Caco-2 (cell line): ENCODE results near the gene SACS. TPM values are rescaled to one million over a fixed set of nuclear protein-coding genes. Genes with fewer than 3 reads are reported as not detected.
"Not testable (repeated sequence)": the region's sequence is repeated elsewhere in the genome, so short reads cannot be mapped to it uniquely, and the experiment has no call there.

ENCODE experiments used
- BruUV-seq: library from RNA; stranded (reverse); fragments of 400-500 nt; replicated peaks from 2 replicates; lab custom pipeline; 2021; lab: Mats Ljungman, UMichigan
- CTCF ChIA-PET: fragments of 300-600 bp; sonication (Branson Sonifier 250); formaldehyde crosslinking; loops from one replicate; lab custom pipeline; 2022; ENCODE audit warnings: antibody characterized with exemption; lab: Charles Lee
- POLR2A ChIA-PET: fragments of 300-600 bp; sonication (Branson Sonifier 250); formaldehyde crosslinking; loops from one replicate; lab custom pipeline; 2022; ENCODE audit warnings: antibody characterized with exemption; lab: Charles Lee
- DNase-seq, 2 experiments: peaks; one replicate each; pipeline versions ENCODE4 v3.0.0 to v3.0.0-alpha.2; 2020 to 2022
- H3K27me3 ChIP-seq: replicated peaks from 2 replicates; pipeline ENCODE4 v1.6.0; 2011; ENCODE audit warnings: low read length; ENCODE audit not compliant: control insufficient read depth, insufficient read depth
- H3K36me3 ChIP-seq: 2 replicates; pipeline ENCODE4 v1.5.1; 2011; ENCODE audit warnings: low read length; ENCODE audit not compliant: control insufficient read depth, insufficient read depth
- H3K4me1 ChIP-seq: fragments of 250-450 bp; sonication (Bioruptor Pico); 2 replicates; pipeline ENCODE4 v1.5.1; 2020; ENCODE audit warnings: mild to moderate bottlenecking
- H3K4me3 ChIP-seq: 2 replicates; pipeline ENCODE4 v1.5.1; 2011; ENCODE audit warnings: low read depth, mild to moderate bottlenecking, control low read depth, low read length
- H3K9me3 ChIP-seq: fragments of 250-450 bp; sonication (Bioruptor Pico); 2 replicates; pipeline ENCODE4 v1.5.1; 2020; ENCODE audit warnings: mild to moderate bottlenecking, moderate library complexity
- H3K27ac Mint-ChIP-seq: one replicate; pipeline ENCODE4 v1.8.0; 2022; ENCODE audit warnings: mixed read lengths; ENCODE audit not compliant: unreplicated experiment
- H3K27me3 Mint-ChIP-seq: one replicate; pipeline ENCODE4 v1.8.0; 2022; ENCODE audit warnings: mixed read lengths; ENCODE audit not compliant: insufficient read depth, unreplicated experiment
- H3K36me3 Mint-ChIP-seq: one replicate; pipeline ENCODE4 v1.8.0; 2022; ENCODE audit warnings: mild to moderate bottlenecking, mixed read lengths; ENCODE audit not compliant: insufficient read depth, unreplicated experiment
- H3K4me1 Mint-ChIP-seq: one replicate; pipeline ENCODE4 v1.8.0; 2022; ENCODE audit warnings: low read depth, mixed read lengths; ENCODE audit not compliant: unreplicated experiment
- H3K4me3 Mint-ChIP-seq: one replicate; pipeline ENCODE4 v1.8.0; 2022; ENCODE audit warnings: mild to moderate bottlenecking, moderate library complexity, mixed read lengths; ENCODE audit not compliant: unreplicated experiment
- H3K9me3 Mint-ChIP-seq: one replicate; pipeline ENCODE4 v1.8.0; 2022; ENCODE audit warnings: mixed read lengths; ENCODE audit not compliant: unreplicated experiment
- CTCF ChIP-seq, 2 experiments: fragments of 200-600 bp in 1 of 2; IDR thresholded peaks; 1 replicate in 1 of 2; 2 replicates in 1 of 2; pipeline versions ENCODE4 v1.5.1 to v1.8.0; 2011 to 2022; ENCODE audit warnings: antibody characterized with exemption in 1 of 2, control low read depth in 1 of 2, inconsistent platforms in 1 of 2, low read depth in 1 of 2, low read length in 1 of 2, mild to moderate bottlenecking in 1 of 2, moderate library complexity in 1 of 2; ENCODE audit not compliant: insufficient read depth in 1 of 2, severe bottlenecking in 1 of 2, unreplicated experiment in 1 of 2
- intact Hi-C: fragments of 100-400 bp; cut with micrococcal nuclease; formaldehyde crosslinking; loops from one replicate; pipeline ENCODE4 v1.10.0; 2022; ENCODE audit not compliant: unreplicated experiment
- total RNA-seq: library from RNA; stranded (reverse); gene quantifications from 2 replicates; pipeline ENCODE4 v1.2.3, GENCODE V29; 2022

SACS gene
- total RNA-seq, 1 experiment from 2014 or later, result 4.5 TPM

GRCh38 chr13:23321535-23322241 lies 111.8 kb downstream of the SACS start:
- no peak overlapping the region for H3K4me3 ChIP-seq
- no peak overlapping the region for H3K4me3 Mint-ChIP-seq
- ChIA-PET CTCF (interaction anchor here (1.4 kb wide), 1 partner anchor 301 kb away, joined by 3 read pairs; no protein-coding TSS in a partner anchor), POLR2A (no interaction called here)
- no peaks in the 10 kb centered on the region for H3K9me3 Mint-ChIP-seq
- H3K27me3 Mint-ChIP-seq, result peaks cover 2% of the 10 kb centered on the region
- no peak for DNase-seq
- no peaks in the 10 kb centered on the region; the same call in 1 of the 2 replicates for H3K4me1 ChIP-seq
- H3K36me3 ChIP-seq, result no peaks in the 10 kb centered on the region
- no TSS peak for BruUV-seq
- H3K9me3 ChIP-seq, result no peaks in the 10 kb centered on the region
- no peak overlapping the region for H3K27ac Mint-ChIP-seq
- intact Hi-C loops, result no loop called here
- H3K36me3 Mint-ChIP-seq, result no peaks in the 10 kb centered on the region
- no peak for TF ChIP-seq CTCF (IDR thresholded peaks at IDR 0.05; ENCODE audit: insufficient read depth in 1 of 2, low read depth in 1 of 2, low read length in 1 of 2, severe bottlenecking in 1 of 2, unreplicated experiment in 1 of 2)
- H3K27me3 ChIP-seq, result peaks cover 2% of the 10 kb centered on the region
- H3K4me1 Mint-ChIP-seq, result peaks cover 8% of the 10 kb centered on the region

GRCh38 chr13:23320926-23321534 lies 112.5 kb downstream of the SACS start:
- Mint-ChIP-seq H3K36me3 (no peaks in the 10 kb centered on the region), H3K4me3 (no peak overlapping the region), H3K27me3 (peaks cover 2% of the 10 kb centered on the region), H3K27ac (no peak overlapping the region), H3K4me1 (peaks cover 8% of the 10 kb centered on the region), H3K9me3 (no peaks in the 10 kb centered on the region)
- Histone ChIP-seq H3K27me3 (peaks cover 2% of the 10 kb centered on the region), H3K4me3 (no peak overlapping the region), H3K9me3 (no peaks in the 10 kb centered on the region), H3K4me1 (no peaks in the 10 kb centered on the region; the same call in 1 of the 2 replicates), H3K36me3 (no peaks in the 10 kb centered on the region)
- DNase-seq, result no peak
- intact Hi-C loops, result no loop called here
- ChIA-PET CTCF (interaction anchor here (1.4 kb wide), 1 partner anchor 301 kb away, joined by 3 read pairs; no protein-coding TSS in a partner anchor), POLR2A (no interaction called here)
- no TSS peak for BruUV-seq
- TF ChIP-seq CTCF (IDR thresholded peaks at IDR 0.05; ENCODE audit: insufficient read depth in 1 of 2, low read depth in 1 of 2, low read length in 1 of 2, severe bottlenecking in 1 of 2, unreplicated experiment in 1 of 2), result no peak

- peaks cover 8% of the 10 kb centered on the region for H3K4me1 Mint-ChIP-seq
- POLR2A ChIA-PET, result no interaction called here
- CTCF ChIA-PET, result interaction anchor here (0.8 to 1.0 kb wide), 2 partner anchors 300 to 531 kb away, joined by 3 to 4 read pairs; no protein-coding TSS in a partner anchor
- no peaks in the 10 kb centered on the region; the same call in 1 of the 2 replicates for H3K4me1 ChIP-seq
- peaks cover 2% of the 10 kb centered on the region for H3K27me3 Mint-ChIP-seq
- H3K9me3 Mint-ChIP-seq, result no peaks in the 10 kb centered on the region
- no peak overlapping the region for H3K4me3 ChIP-seq
- BruUV-seq, result no TSS peak
- no peak overlapping the region for H3K4me3 Mint-ChIP-seq
- H3K9me3 ChIP-seq, result no peaks in the 10 kb centered on the region
- intact Hi-C loops, result loop anchor here (1.0 kb wide), 2 partner anchors 300 to 519 kb away; no protein-coding TSS in a partner anchor
- DNase-seq, result no peak
- H3K36me3 Mint-ChIP-seq, result no peaks in the 10 kb centered on the region
- no peak for TF ChIP-seq CTCF (IDR thresholded peaks at IDR 0.05; ENCODE audit: insufficient read depth in 1 of 2, low read depth in 1 of 2, low read length in 1 of 2, severe bottlenecking in 1 of 2, unreplicated experiment in 1 of 2)
- H3K27ac Mint-ChIP-seq, result no peak overlapping the region
- no peaks in the 10 kb centered on the region for H3K36me3 ChIP-seq
- peaks cover 2% of the 10 kb centered on the region; the same call in 1 of the 2 replicates for H3K27me3 ChIP-seq
Measured at GRCh38 chr13:23319883-23320224, 113.6 kb downstream of the SACS start.

- H3K4me3 Mint-ChIP-seq, CTCF ChIA-PET, intact Hi-C loops: not testable (repeated sequence)
Measured at GRCh38 chr13:23314837-23315236, 118.7 kb downstream of the SACS start.

More at GRCh38 chr13:23314837-23315236, 118.7 kb downstream of the SACS start:
- H3K27me3 Mint-ChIP-seq, H3K27ac Mint-ChIP-seq, BruUV-seq, H3K4me3 ChIP-seq, DNase-seq, H3K9me3 Mint-ChIP-seq, POLR2A ChIA-PET, H3K4me1 ChIP-seq, H3K27me3 ChIP-seq, H3K36me3 ChIP-seq, H3K9me3 ChIP-seq, H3K4me1 Mint-ChIP-seq, H3K36me3 Mint-ChIP-seq: not testable (repeated sequence)
